ENCODE results near the gene FAM200C.

FAM200C gene

GRCh38 chr5:160445132-160445531 lies 45.3 kb upstream of the FAM200C start:
- Histone ChIP-seq H3K27me3 (ENCODE audit: insufficient read depth, low read depth) (no peaks in the 10 kb centered on the region), H2AFZ (ENCODE audit: low read depth) (no peak overlapping the region), H3K79me2 (ENCODE audit: insufficient read depth, low read depth) (no peaks in the 10 kb centered on the region), H3K9ac (no peak overlapping the region), H3K4me1 (ENCODE audit: low read depth, poor library complexity, severe bottlenecking) (peaks cover 25% of the 10 kb centered on the region), H3K4me3 (IDR thresholded peaks at IDR 0.05; ENCODE audit: insufficient read depth, low read depth, low read length) (no peak overlapping the region), H3K4me2 (no peak overlapping the region), H4K20me1 (ENCODE audit: insufficient read depth) (no peaks in the 10 kb centered on the region), H3K36me3 (ENCODE audit: insufficient read depth) (no peaks in the 10 kb centered on the region), H3K27ac (no peak overlapping the region)
- no peak for TF ChIP-seq CTCF (conservative IDR thresholded peaks at IDR 0.05; ENCODE audit: low read depth, low read length)

DNA sequence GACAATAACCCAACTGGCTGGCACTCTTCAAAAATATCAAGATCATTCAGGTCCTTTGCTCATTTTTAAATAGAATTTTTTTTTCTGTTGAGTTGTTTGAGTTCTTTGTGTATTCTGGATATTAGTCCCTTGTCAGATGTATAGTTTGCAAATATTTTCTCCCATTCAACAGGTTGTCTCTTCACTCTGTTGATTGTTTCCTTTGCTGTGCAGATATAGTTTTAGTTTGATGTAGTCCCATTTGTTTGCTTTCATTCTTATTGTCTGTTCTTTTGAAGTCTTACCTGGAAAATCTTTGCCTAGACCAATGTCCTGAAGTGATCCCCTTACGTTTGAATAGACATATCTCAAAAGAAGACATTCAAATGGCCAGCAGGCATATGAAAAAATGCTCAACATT lies 44.6 kb upstream of the FAM200C start:
- no peaks in the 10 kb centered on the region for H4K20me1 ChIP-seq (ENCODE audit: insufficient read depth)

GRCh38 chr5:160442824-160443431 lies 43.1 kb upstream of the FAM200C start:
- Histone ChIP-seq H3K4me1 (ENCODE audit: low read depth, poor library complexity, severe bottlenecking) (peaks cover 29% of the 10 kb centered on the region), H3K79me2 (ENCODE audit: insufficient read depth, low read depth) (no peaks in the 10 kb centered on the region), H3K27ac (no peak overlapping the region), H3K4me2 (no peak overlapping the region), H2AFZ (ENCODE audit: low read depth) (no peak overlapping the region), H3K27me3 (ENCODE audit: insufficient read depth, low read depth) (no peaks in the 10 kb centered on the region), H3K9ac (no peak overlapping the region), H3K36me3 (ENCODE audit: insufficient read depth) (no peaks in the 10 kb centered on the region), H3K4me3 (IDR thresholded peaks at IDR 0.05; ENCODE audit: insufficient read depth, low read depth, low read length) (no peak overlapping the region), H4K20me1 (ENCODE audit: insufficient read depth) (no peaks in the 10 kb centered on the region)
- no peak for TF ChIP-seq CTCF (conservative IDR thresholded peaks at IDR 0.05; ENCODE audit: low read depth, low read length)

More for the DNA sequence above, 44.6 kb upstream of the FAM200C start:
- Histone ChIP-seq H3K4me2 (no peak overlapping the region), H2AFZ (ENCODE audit: low read depth) (no peak overlapping the region), H3K36me3 (ENCODE audit: insufficient read depth) (no peaks in the 10 kb centered on the region), H3K79me2 (ENCODE audit: insufficient read depth, low read depth) (no peaks in the 10 kb centered on the region), H3K4me3 (IDR thresholded peaks at IDR 0.05; ENCODE audit: insufficient read depth, low read depth, low read length) (no peak overlapping the region), H3K27me3 (ENCODE audit: insufficient read depth, low read depth) (no peaks in the 10 kb centered on the region), H3K4me1 (ENCODE audit: low read depth, poor library complexity, severe bottlenecking) (peaks cover 29% of the 10 kb centered on the region), H3K27ac (no peak overlapping the region), H3K9ac (no peak overlapping the region)
- TF ChIP-seq CTCF (conservative IDR thresholded peaks at IDR 0.05; ENCODE audit: low read depth, low read length), result no peak

GRCh38 chr5:160441311-160441781 lies 41.5 kb upstream of the FAM200C start:
- no peak overlapping the region for H3K9ac ChIP-seq
- H4K20me1 ChIP-seq (ENCODE audit: insufficient read depth), result no peaks in the 10 kb centered on the region
- no peaks in the 10 kb centered on the region for H3K27me3 ChIP-seq (ENCODE audit: insufficient read depth, low read depth)
- H3K4me3 ChIP-seq (IDR thresholded peaks at IDR 0.05; ENCODE audit: insufficient read depth, low read depth, low read length), result no peak overlapping the region
- no peak overlapping the region; the same call in 1 of the 2 replicates for H2AFZ ChIP-seq (ENCODE audit: low read depth)
- peaks cover 29% of the 10 kb centered on the region for H3K4me1 ChIP-seq (ENCODE audit: low read depth, poor library complexity, severe bottlenecking)
- no peak overlapping the region for H3K27ac ChIP-seq
- H3K36me3 ChIP-seq (ENCODE audit: insufficient read depth), result no peaks in the 10 kb centered on the region
- no peaks in the 10 kb centered on the region for H3K79me2 ChIP-seq (ENCODE audit: insufficient read depth, low read depth)
- no peak overlapping the region for H3K4me2 ChIP-seq
- no peak for TF ChIP-seq CTCF (conservative IDR thresholded peaks at IDR 0.05; ENCODE audit: low read depth, low read length)
